HG03045 (cell line): ENCODE measurements around the gene PACSIN3.
"Not testable (repeated sequence)": the region's sequence is repeated elsewhere in the genome, so short reads cannot be mapped to it uniquely, and the experiment has no call there.

Source experiments
- ATAC-seq: cut with Tn5 transposase; IDR thresholded peaks from one replicate; pipeline ENCODE4 v1.9.1; 2021; ENCODE audit warnings: mild to moderate bottlenecking, moderate library complexity; ENCODE audit not compliant: unreplicated experiment

PACSIN3 gene

GRCh38 chr11:47186076-47186699, at the start of gene PACSIN3:
TSS of gene PACSIN3 (minus strand) at chr11:47186434. CDS start at chr11:47182727, 3,707 bp downstream.
- ATAC-seq: peak; percentile 64

- no peak for ATAC-seq
Measured at GRCh38 chr11:47235163-47235562, 48.9 kb upstream of the PACSIN3 start.

GRCh38 chr11:47234669-47235100, 48.5 kb upstream of the PACSIN3 start:
- ATAC-seq: no peak

GRCh38 chr11:47233989-47234668, 47.9 kb upstream of the PACSIN3 start:
- ATAC-seq: no peak

- ATAC-seq: no peak
Measured at GRCh38 chr11:47233051-47233450, 46.8 kb upstream of the PACSIN3 start.

- ATAC-seq: no peak
Measured at GRCh38 chr11:47229161-47229560, 42.9 kb upstream of the PACSIN3 start.

GRCh38 chr11:47225552-47226400, 39.5 kb upstream of the PACSIN3 start:
- peak; percentile 66 for ATAC-seq

GRCh38 chr11:47222696-47223095, 36.5 kb upstream of the PACSIN3 start:
- no peak for ATAC-seq

- ATAC-seq: no peak
Measured at GRCh38 chr11:47220401-47220821, 34.2 kb upstream of the PACSIN3 start.

GRCh38 chr11:47216121-47216798, 30.0 kb upstream of the PACSIN3 start:
- ATAC-seq: peak; percentile 33

- ATAC-seq: no peak
Measured at GRCh38 chr11:47215366-47215910, 29.2 kb upstream of the PACSIN3 start.

GRCh38 chr11:47213950-47214565, 27.8 kb upstream of the PACSIN3 start:
- peak; percentile 70 for ATAC-seq

- no peak for ATAC-seq
Measured at GRCh38 chr11:47212938-47213337, 26.7 kb upstream of the PACSIN3 start.

- no peak for ATAC-seq
Measured at GRCh38 chr11:47208628-47209027, 22.4 kb upstream of the PACSIN3 start.

- ATAC-seq: not testable (repeated sequence)
Measured at GRCh38 chr11:47208008-47208552, 21.8 kb upstream of the PACSIN3 start.

- no peak for ATAC-seq
Measured at GRCh38 chr11:47207459-47207858, 21.2 kb upstream of the PACSIN3 start.

- ATAC-seq: not testable (repeated sequence)
Measured at GRCh38 chr11:47206577-47206976, 20.3 kb upstream of the PACSIN3 start.

- no peak for ATAC-seq
Measured at GRCh38 chr11:47204637-47204989, 18.4 kb upstream of the PACSIN3 start.

GRCh38 chr11:47202576-47202975, 16.3 kb upstream of the PACSIN3 start:
- no peak for ATAC-seq

GRCh38 chr11:47201015-47201414, 14.8 kb upstream of the PACSIN3 start:
- no peak for ATAC-seq
